Measurements from ENCODE around the gene RPS27L.

DNA sequence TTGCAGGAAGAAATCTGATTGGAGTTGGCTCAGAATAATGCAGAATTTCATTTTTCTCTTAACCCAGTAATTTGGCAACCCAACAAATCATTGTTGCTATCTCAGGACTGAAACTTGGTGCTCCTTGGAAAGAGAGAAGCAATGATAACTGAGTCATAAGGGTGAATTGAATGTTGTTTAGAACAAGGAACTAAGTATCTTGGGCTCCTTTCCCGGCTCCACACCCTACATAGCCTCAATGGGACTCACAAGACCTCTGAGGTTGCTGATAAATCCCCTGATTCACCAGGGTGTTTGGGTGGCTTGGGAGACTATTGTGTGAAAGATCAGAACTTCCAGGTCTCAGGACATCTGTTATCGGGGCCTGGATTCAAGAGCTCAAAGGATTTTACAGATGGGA is 24.4 kb upstream of the RPS27L start:
- no peak for TF ChIP-seq POLR2A (IDR thresholded peaks at IDR 0.05)
- TF ChIP-seq, protein P1, sequence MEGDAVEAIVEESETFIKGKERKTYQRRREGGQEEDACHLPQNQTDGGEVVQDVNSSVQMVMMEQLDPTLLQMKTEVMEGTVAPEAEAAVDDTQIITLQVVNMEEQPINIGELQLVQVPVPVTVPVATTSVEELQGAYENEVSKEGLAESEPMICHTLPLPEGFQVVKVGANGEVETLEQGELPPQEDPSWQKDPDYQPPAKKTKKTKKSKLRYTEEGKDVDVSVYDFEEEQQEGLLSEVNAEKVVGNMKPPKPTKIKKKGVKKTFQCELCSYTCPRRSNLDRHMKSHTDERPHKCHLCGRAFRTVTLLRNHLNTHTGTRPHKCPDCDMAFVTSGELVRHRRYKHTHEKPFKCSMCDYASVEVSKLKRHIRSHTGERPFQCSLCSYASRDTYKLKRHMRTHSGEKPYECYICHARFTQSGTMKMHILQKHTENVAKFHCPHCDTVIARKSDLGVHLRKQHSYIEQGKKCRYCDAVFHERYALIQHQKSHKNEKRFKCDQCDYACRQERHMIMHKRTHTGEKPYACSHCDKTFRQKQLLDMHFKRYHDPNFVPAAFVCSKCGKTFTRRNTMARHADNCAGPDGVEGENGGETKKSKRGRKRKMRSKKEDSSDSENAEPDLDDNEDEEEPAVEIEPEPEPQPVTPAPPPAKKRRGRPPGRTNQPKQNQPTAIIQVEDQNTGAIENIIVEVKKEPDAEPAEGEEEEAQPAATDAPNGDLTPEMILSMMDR (IDR thresholded peaks at IDR 0.05): no peak
- no peak for TF ChIP-seq EP300 (IDR thresholded peaks at IDR 0.05)
- no peak for TF ChIP-seq POLR2AphosphoS5 (IDR thresholded peaks at IDR 0.05)
